K562 (cell line): ENCODE measurements around the gene RAB25.

Experiments used
- FOSL1 ChIP-seq: fragments of 200-800 bp; sonication (Bioruptor generic); conservative IDR thresholded peaks from 2 replicates; pipeline ENCODE4 v1.6.1; 2016; ENCODE audit warnings: missing genetic modification characterization, missing compliant biosample characterization
- IRF2 ChIP-seq: sonication (generic); formaldehyde crosslinking; IDR thresholded peaks from 2 replicates; pipeline ENCODE4 v1.8.1; 2022; ENCODE audit warnings: mild to moderate bottlenecking, missing genetic modification reagents

DNA sequence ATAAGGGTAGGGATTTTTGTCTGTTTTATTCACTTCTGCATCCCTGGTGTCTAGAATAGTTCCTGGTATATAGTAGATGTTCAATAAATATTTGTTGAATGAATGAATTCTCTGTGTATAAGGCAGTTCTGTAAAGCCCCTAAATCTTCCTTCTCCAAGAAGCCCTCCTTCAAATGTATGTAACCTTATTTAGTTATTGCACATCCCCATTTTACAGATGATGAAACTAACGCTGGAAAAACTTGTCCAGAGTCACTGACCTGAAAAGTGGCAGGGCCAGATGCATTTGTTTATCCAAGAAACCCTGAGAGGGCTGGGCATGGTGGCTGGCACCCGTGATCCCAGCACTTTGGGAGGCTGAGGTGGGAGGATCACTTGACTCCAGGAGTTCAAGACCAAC lies 49.3 kb downstream of the RAB25 start:
- TF ChIP-seq IRF2 (no peak), FOSL1 (no peak)
